IgD-negative memory B cell (primary cell): Measurements from ENCODE around the gene NUP93. TPM values are rescaled to one million over a fixed set of nuclear protein-coding genes. Genes with fewer than 3 reads are reported as not detected.

Source experiments
- H3K27ac Mint-ChIP-seq, 3 donors: one replicate each; pipeline ENCODE4 v1.8.0; 2020 to 2022; ENCODE audit warnings: mild to moderate bottlenecking in 3 of 3, mixed read lengths in 3 of 3, moderate library complexity in 1 of 3
- H3K27me3 Mint-ChIP-seq: one replicate; pipeline ENCODE4 v1.8.0; 2021; ENCODE audit warnings: mixed read lengths
- H3K36me3 Mint-ChIP-seq: one replicate; pipeline ENCODE4 v1.8.0; 2020; ENCODE audit warnings: mild to moderate bottlenecking, mixed read lengths
- H3K4me1 Mint-ChIP-seq, 3 donors: one replicate each; pipeline ENCODE4 v1.8.0; 2020 to 2022; ENCODE audit warnings: mixed read lengths in 3 of 3, mild to moderate bottlenecking in 1 of 3
- H3K4me3 Mint-ChIP-seq, 4 donors: one replicate each; pipeline ENCODE4 v1.8.0; 2020 to 2022; ENCODE audit warnings: mild to moderate bottlenecking in 4 of 4, mixed read lengths in 4 of 4, moderate library complexity in 3 of 4
- H3K9me3 Mint-ChIP-seq, 3 donors: one replicate each; pipeline ENCODE4 v1.8.0; 2020 to 2021; ENCODE audit warnings: mixed read lengths in 3 of 3, mild to moderate bottlenecking in 1 of 3
- polyA plus RNA-seq: library from polyadenylated mRNA; unstranded; fragments of 300-500 nt; fragmentation: Illumina TruSeq; gene quantifications from one replicate; pipeline ENCODE4 v1.2.3, GENCODE V29; 2021

NUP93 gene
- polyA plus RNA-seq: 60.6 TPM

GRCh38 chr16:56729735-56730662 lies at the start of gene NUP93:
NUP93 (plus strand) TSS chr16:56730129; CDS start chr16:56748248, 18,119 bp downstream.
- Mint-ChIP-seq H3K4me3 (no peak within 1 kb of the TSS), H3K27ac (peak within 1 kb of the TSS in 2 of 3 donors; percentile 36 to 84), H3K36me3 (no peaks in the 10 kb centered on the region), H3K9me3 (no peaks in the 10 kb centered on the region), H3K27me3 (no peaks in the 10 kb centered on the region), H3K4me1 (peaks cover 11 to 15% (median 14%) of the 10 kb centered on the region in 3 donors)

DNA sequence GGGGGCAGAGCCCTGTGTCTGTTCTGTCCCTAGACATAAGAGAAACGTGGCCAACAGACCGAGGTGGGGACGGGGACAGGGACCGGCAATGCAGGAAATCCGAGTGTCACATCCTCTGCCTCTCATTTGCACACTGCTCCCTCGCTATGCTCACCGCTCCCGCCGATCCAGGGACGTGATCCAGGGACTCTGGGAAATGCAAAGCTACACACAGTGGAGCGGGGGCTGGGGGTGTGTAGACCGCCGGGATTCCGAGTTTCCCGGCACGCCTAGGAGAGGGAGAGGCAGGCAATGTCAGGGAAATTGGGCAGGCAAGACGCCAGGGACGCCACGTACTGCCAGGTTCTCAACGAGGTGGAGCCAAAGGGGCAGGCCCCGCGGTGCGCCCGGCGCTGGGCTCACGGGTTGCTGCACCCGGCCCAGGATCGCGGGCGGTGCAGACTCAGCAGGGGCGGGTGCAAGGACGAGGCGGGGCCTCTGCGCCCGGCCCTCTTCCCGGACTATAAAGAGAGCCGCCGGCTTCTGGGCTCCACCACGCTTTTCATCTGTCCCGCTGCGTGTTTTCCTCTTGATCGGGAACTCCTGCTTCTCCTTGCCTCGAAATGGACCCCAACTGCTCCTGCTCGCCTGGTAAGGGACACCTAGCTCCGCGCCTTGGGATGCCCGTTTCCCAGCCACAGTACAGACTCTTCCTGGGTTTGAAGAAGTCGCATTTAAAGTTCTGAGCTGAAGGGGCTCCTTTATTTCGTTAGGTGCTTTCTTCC lies 47.8 kb upstream of the NUP93 start, which contains the start of gene MT1X:
MT1X (plus strand) TSS at position 532 of the 764 bp plus-strand sequence; CDS start at position 603, 71 bp downstream.
- peaks cover 0 to 10% (median 6%) of the 10 kb centered on the region in 3 donors for H3K4me1 Mint-ChIP-seq
- peaks cover 1 to 7% (median 3%) of the 10 kb centered on the region in 3 donors for H3K9me3 Mint-ChIP-seq
- H3K27me3 Mint-ChIP-seq: peaks cover 5% of the 10 kb centered on the region
- no peaks in the 10 kb centered on the region for H3K36me3 Mint-ChIP-seq
- H3K4me3 Mint-ChIP-seq: peak within 1 kb of the TSS; percentile 83 to 95 (median 89)
- peak within 1 kb of the TSS in 2 of 3 donors; percentile 10 to 59 for H3K27ac Mint-ChIP-seq

DNA sequence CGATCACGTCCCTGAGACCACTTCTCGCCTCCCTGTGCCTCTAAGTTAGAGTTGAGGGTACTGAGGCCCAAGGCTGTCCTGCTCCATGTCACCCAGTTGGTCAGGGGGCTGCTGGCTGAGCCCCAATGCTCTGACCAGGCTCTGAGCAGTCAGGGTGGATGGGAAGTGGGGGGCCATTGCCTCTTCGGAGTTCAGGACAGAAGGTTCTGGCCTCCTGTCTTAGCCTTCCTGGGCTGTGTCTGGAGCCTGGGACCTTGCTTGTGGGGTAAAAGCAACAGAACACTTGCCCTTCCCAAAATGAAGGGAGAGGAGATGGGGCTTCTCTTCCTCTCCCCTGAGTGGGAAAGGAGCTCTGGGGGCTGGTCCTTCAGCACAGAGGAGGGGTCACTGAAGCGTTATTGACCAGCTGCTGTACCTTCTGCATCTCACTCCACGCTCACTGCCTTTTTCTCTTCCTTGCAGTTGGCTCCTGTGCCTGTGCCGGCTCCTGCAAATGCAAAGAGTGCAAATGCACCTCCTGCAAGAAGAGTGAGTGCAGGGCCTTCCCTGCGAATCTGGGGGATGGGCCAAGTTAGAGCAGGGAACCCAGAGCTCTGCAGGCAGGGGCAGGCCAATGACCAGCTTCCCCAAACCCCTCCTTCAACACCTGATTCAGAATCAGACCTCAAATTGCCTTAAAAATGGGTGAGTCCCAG lies 47.1 kb upstream of the NUP93 start:
- peak overlapping the region in 1 of 3 donors; percentile 10 for H3K27ac Mint-ChIP-seq
- peaks cover 0 to 10% (median 6%) of the 10 kb centered on the region in 3 donors for H3K4me1 Mint-ChIP-seq
- H3K27me3 Mint-ChIP-seq: peaks cover 8% of the 10 kb centered on the region
- peak overlapping the region; percentile 83 to 95 (median 89) for H3K4me3 Mint-ChIP-seq
- peaks cover 1 to 7% (median 3%) of the 10 kb centered on the region in 3 donors for H3K9me3 Mint-ChIP-seq
- H3K36me3 Mint-ChIP-seq: no peaks in the 10 kb centered on the region

DNA sequence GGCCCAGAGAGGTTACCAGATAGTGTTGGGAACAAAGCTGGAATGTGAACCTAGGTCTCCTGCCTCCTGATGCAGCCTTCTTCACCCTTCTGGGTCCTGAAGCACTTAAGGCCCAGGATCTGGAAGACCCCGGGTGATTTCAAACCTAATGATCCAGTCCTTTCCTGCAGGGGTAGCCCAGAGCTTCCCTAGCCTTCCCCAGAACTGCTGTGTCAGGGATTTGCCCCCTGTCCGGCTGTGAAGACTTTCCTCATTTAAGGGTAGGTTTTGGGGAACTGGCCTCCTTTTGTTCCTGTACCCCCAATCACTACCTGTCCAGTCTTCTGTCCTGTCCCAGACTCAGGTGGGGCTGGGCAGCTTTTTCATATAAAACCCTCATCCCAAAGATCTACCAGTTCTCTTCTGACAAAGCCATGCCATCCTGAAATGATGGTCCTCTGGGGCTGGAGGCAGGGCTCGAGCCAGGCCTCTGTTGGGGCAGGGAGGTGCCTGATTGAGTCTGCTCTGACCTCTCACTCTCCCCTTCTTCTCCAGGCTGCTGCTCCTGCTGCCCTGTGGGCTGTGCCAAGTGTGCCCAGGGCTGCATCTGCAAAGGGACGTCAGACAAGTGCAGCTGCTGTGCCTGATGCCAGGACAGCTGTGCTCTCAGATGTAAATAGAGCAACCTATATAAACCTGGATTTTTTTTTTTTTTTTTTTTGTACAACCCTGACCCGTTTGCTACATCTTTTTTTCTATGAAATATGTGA lies 46.3 kb upstream of the NUP93 start:
- H3K36me3 Mint-ChIP-seq: no peaks in the 10 kb centered on the region
- H3K9me3 Mint-ChIP-seq: peaks cover 1 to 7% (median 6%) of the 10 kb centered on the region in 3 donors
- peaks cover 0 to 10% (median 6%) of the 10 kb centered on the region in 3 donors for H3K4me1 Mint-ChIP-seq
- H3K27me3 Mint-ChIP-seq: peaks cover 8% of the 10 kb centered on the region
- peak overlapping the region in 1 of 4 donors; percentile 83 for H3K4me3 Mint-ChIP-seq
- no peak overlapping the region for H3K27ac Mint-ChIP-seq

- Mint-ChIP-seq H3K27ac (no peak overlapping the region), H3K36me3 (no peaks in the 10 kb centered on the region), H3K4me1 (peaks cover 0 to 10% (median 6%) of the 10 kb centered on the region in 3 donors), H3K4me3 (no peak overlapping the region), H3K27me3 (peaks cover 12% of the 10 kb centered on the region), H3K9me3 (peaks cover 1 to 7% (median 6%) of the 10 kb centered on the region in 3 donors)
Measured at GRCh38 chr16:56684256-56684925, 45.5 kb upstream of the NUP93 start.

GRCh38 chr16:56684926-56685590 lies 44.9 kb upstream of the NUP93 start:
- no peak overlapping the region for H3K4me3 Mint-ChIP-seq
- peaks cover 0 to 10% (median 6%) of the 10 kb centered on the region in 3 donors for H3K4me1 Mint-ChIP-seq
- H3K27me3 Mint-ChIP-seq: peaks cover 14% of the 10 kb centered on the region
- peaks cover 1 to 7% (median 6%) of the 10 kb centered on the region in 3 donors for H3K9me3 Mint-ChIP-seq
- no peaks in the 10 kb centered on the region for H3K36me3 Mint-ChIP-seq
- H3K27ac Mint-ChIP-seq: no peak overlapping the region

DNA sequence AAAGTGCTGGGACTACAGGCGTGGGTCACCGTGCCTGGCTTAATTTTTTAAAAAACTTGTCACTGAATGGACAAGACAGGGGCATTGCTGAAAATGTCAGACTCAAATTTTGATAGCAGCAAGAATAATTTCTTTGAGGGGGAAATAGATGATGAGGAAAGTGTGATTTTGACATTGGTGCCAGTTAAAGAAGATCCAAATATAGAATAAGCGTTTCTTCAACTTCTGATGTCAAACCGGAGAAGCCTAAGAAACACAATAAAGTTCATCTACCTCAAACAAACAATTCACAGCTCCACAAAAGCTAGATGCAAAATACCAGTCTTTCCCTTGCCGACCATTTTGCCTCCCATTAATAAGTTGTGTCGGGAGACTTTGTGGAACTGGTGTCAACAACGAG lies 43.2 kb upstream of the NUP93 start:
- no peak overlapping the region for H3K27ac Mint-ChIP-seq
- H3K4me1 Mint-ChIP-seq: peaks cover 0 to 6% (median 5%) of the 10 kb centered on the region in 3 donors
- H3K9me3 Mint-ChIP-seq: peaks cover 1 to 8% (median 7%) of the 10 kb centered on the region in 3 donors
- H3K36me3 Mint-ChIP-seq: no peaks in the 10 kb centered on the region
- H3K4me3 Mint-ChIP-seq: no peak overlapping the region
- peaks cover 19% of the 10 kb centered on the region for H3K27me3 Mint-ChIP-seq

DNA sequence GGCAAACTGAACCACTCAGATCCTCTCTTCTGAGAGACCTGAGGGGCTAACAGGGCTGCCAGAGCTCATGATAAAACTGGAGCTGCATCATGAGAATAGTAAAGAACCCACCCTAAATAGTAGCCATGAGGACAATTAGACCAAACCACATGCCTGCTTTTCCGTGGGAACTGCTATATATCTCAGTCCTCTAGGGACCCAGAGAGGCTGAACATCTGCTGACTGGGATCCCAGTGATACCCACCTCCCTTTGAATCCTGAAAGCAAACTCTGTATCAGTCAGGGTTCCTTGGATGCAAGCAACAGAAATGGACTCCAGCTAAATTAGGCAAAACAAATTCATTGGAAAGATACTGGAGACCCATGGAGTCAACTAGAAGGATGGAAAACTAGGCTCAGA lies 41.2 kb upstream of the NUP93 start:
- no peaks in the 10 kb centered on the region for H3K36me3 Mint-ChIP-seq
- peaks cover 0 to 3% (median 0%) of the 10 kb centered on the region in 3 donors for H3K4me1 Mint-ChIP-seq
- no peak overlapping the region for H3K27ac Mint-ChIP-seq
- H3K27me3 Mint-ChIP-seq: peaks cover 18% of the 10 kb centered on the region
- H3K4me3 Mint-ChIP-seq: peak overlapping the region in 1 of 4 donors; percentile 57
- H3K9me3 Mint-ChIP-seq: peaks cover 1 to 8% (median 7%) of the 10 kb centered on the region in 3 donors

DNA sequence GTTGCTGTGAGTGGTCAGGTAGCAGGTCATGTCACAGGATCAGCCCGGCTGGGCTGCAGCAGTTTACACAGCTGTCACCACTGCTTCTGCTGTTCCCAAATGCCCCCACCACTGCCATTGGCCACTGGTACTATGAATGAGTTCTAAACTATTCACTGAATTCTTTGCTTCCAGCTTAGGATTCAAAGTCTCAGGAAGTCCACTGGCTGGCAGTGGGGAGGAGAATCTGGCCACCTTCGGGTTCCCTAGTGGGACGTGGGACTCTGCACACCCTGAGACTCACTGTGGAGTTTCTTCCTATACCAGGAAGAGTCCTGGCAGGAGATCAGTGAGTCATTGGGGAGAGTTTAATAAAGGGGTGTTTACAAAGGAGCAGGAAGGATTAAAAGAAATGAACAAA lies 40.8 kb upstream of the NUP93 start:
- Mint-ChIP-seq H3K27me3 (peaks cover 16% of the 10 kb centered on the region), H3K4me3 (no peak overlapping the region), H3K4me1 (peaks cover 0 to 2% (median 0%) of the 10 kb centered on the region in 3 donors), H3K36me3 (no peaks in the 10 kb centered on the region), H3K9me3 (peaks cover 1 to 8% (median 7%) of the 10 kb centered on the region in 3 donors), H3K27ac (no peak overlapping the region)

- H3K36me3 Mint-ChIP-seq: no peaks in the 10 kb centered on the region
- no peak overlapping the region for H3K4me3 Mint-ChIP-seq
- H3K4me1 Mint-ChIP-seq: no peaks in the 10 kb centered on the region
- H3K27ac Mint-ChIP-seq: no peak overlapping the region
- peaks cover 1 to 8% (median 7%) of the 10 kb centered on the region in 3 donors for H3K9me3 Mint-ChIP-seq
- H3K27me3 Mint-ChIP-seq: peaks cover 16% of the 10 kb centered on the region
Measured at GRCh38 chr16:56690420-56691122, 39.4 kb upstream of the NUP93 start.

DNA sequence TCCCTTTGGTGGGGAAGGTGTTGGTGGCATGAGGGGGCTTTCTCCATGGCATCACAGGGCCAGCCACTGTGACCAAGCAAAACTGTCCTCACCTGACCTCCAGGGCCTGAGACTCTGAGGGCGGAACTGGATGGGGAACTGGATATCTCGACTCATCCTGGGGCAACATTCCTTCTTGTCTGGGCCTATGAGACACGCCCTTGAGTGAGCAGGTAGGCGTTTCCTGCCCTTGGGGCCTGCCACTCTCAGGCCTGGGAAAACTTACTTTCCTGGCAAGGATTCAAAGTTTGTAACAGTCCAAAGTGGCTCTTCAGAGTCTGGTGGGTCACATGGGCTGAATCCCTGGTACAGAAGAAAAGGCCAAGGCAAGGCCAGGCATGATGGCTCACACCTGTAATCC lies 38.0 kb upstream of the NUP93 start:
- Mint-ChIP-seq H3K36me3 (no peaks in the 10 kb centered on the region), H3K9me3 (peaks cover 0 to 5% (median under 1%) of the 10 kb centered on the region in 3 donors), H3K4me1 (no peaks in the 10 kb centered on the region), H3K27me3 (peaks cover 14% of the 10 kb centered on the region), H3K27ac (no peak overlapping the region), H3K4me3 (no peak overlapping the region)

DNA sequence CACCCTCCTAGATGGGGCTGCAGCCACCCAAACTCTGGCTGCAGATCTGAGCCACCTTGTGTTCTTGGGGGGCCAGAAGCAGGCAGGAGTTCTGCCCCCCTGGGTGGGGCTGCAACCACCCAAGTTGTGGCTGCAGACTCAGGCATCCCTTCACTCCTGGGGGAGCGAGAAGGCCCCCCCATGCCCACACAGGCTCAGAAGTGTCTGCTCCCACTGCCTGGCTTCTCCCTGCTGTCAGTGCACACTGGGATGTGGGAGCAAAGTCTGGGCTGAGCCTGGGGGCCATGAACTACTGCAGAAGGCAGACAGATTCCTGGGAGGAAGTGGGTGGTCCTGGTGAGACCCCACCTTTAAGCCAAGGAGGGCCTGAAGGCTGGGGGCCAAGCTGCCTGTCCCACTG lies 34.7 kb upstream of the NUP93 start:
- H3K27ac Mint-ChIP-seq: no peak overlapping the region
- H3K36me3 Mint-ChIP-seq: no peaks in the 10 kb centered on the region
- no peak overlapping the region for H3K4me3 Mint-ChIP-seq
- no peaks in the 10 kb centered on the region for H3K4me1 Mint-ChIP-seq
- peaks cover 4% of the 10 kb centered on the region for H3K27me3 Mint-ChIP-seq
- peaks cover 0 to 5% (median 2%) of the 10 kb centered on the region in 3 donors for H3K9me3 Mint-ChIP-seq
